HepG2 (cell line): Measurements from ENCODE around the gene ZDHHC14. TPM values are rescaled to one million over a fixed set of nuclear protein-coding genes. Genes with fewer than 3 reads are reported as not detected.

Experiments used
- ATAC-seq: fragments of 200-7000 bp; cut with Tn5 transposase; 3 replicates; pipeline ENCODE4 v1.9.1; 2020; ENCODE audit warnings: mild to moderate bottlenecking, moderate library complexity
- BruUV-seq: library from RNA; stranded (reverse); fragments of 400-500 nt; replicated peaks from 2 replicates; lab custom pipeline; 2021; lab: Mats Ljungman, UMichigan
- CTCF ChIA-PET: fragments of 300-600 bp; formaldehyde crosslinking; extraction: SDS; loops from one replicate; lab custom pipeline; 2021; ENCODE audit warnings: low total read pairs, inconsistent platforms, low intra/inter-chr PET ratio; lab: Yijun Ruan, JAX
- POLR2A ChIA-PET: fragments of 350-600 bp; sonication (Branson Sonifier 250); formaldehyde crosslinking; loops from one replicate; lab custom pipeline; 2020; ENCODE audit warnings: antibody characterized with exemption, inconsistent platforms; lab: Yijun Ruan, JAX
- DNase-seq: peaks from one replicate; pipeline ENCODE4 v3.0.0-alpha.2; 2015; ENCODE audit warnings: low spot score
- FAIRE-seq: peaks from 3 replicates; lab custom pipeline; 2011; peaks lifted over from hg19 to GRCh38; lab: Jason Lieb, UNC
- H2AFZ ChIP-seq: one replicate; pipeline ENCODE4 v1.6.1; 2011; ENCODE audit warnings: low read length, inconsistent platforms
- H3K27ac ChIP-seq: fragments of 300-600 bp; 3 replicates; pipeline ENCODE4 v1.8.0; 2011; ENCODE audit warnings: mixed run types, mild to moderate bottlenecking, mixed read lengths, low read length, inconsistent platforms; ENCODE audit not compliant: insufficient read depth; ENCODE audit errors: extremely low read length
- H3K27me3 ChIP-seq, 2 experiments: fragments of 200-600 bp in 1 of 2; 2 replicates in 1 of 2; 3 replicates in 1 of 2; pipeline versions ENCODE4 v1.6.0 to v1.8.0; 2011; ENCODE audit warnings: low read length in 2 of 2, mild to moderate bottlenecking in 2 of 2, moderate library complexity in 2 of 2, inconsistent platforms in 1 of 2; ENCODE audit not compliant: insufficient read depth in 2 of 2, control insufficient read depth in 1 of 2
- H3K36me3 ChIP-seq, 2 experiments: fragments of 200-600 bp in 1 of 2; replicated peaks in 1 of 2; 2 replicates in 1 of 2; 3 replicates in 1 of 2; pipeline versions ENCODE4 v1.5.1 to v1.8.0; 2011; ENCODE audit warnings: low read length in 2 of 2, inconsistent platforms in 1 of 2; ENCODE audit not compliant: insufficient read depth in 2 of 2, control insufficient read depth in 1 of 2
- H3K4me1 ChIP-seq: 2 replicates; pipeline ENCODE4 v1.5.1; 2012; ENCODE audit warnings: low read length, inconsistent platforms; ENCODE audit not compliant: insufficient read depth
- H3K4me2 ChIP-seq: 2 replicates; pipeline ENCODE4 v1.6.0; 2011; ENCODE audit warnings: low read depth, low read length, inconsistent platforms
- H3K4me3 ChIP-seq, 3 experiments: fragments of 200-600 bp in 1 of 3; sonication (generic), shearing (Covaris generic) in 1 of 3; replicated peaks in 1 of 3; 2 replicates each; pipeline ENCODE4 v1.5.1; 2011 to 2016; ENCODE audit warnings: low read length in 3 of 3, inconsistent platforms in 2 of 3, low read depth in 2 of 3, mild to moderate bottlenecking in 2 of 3, control low read depth in 1 of 3, mixed read lengths in 1 of 3; ENCODE audit not compliant: insufficient read depth in 1 of 3
- H3K79me2 ChIP-seq: one replicate; pipeline ENCODE4 v1.6.1; 2011; ENCODE audit warnings: low read length, inconsistent platforms; ENCODE audit not compliant: insufficient read depth
- H3K9ac ChIP-seq: 2 replicates; pipeline ENCODE4 v1.6.0; 2011; ENCODE audit warnings: mild to moderate bottlenecking, low read depth, low read length, inconsistent platforms; ENCODE audit not compliant: insufficient read depth
- H3K9me3 ChIP-seq: 2 replicates; pipeline ENCODE4 v1.5.1; 2012; ENCODE audit warnings: mild to moderate bottlenecking, low read length
- H4K20me1 ChIP-seq: 2 replicates; pipeline ENCODE4 v1.6.0; 2011; ENCODE audit warnings: inconsistent platforms, mild to moderate bottlenecking, low read length, moderate library complexity; ENCODE audit not compliant: insufficient read depth
- BRD4 ChIP-seq: sonication (generic); formaldehyde crosslinking; IDR thresholded peaks from 2 replicates; pipeline ENCODE4 v1.4.0; 2020; ENCODE audit warnings: missing genetic modification reagents
- CEBPZ ChIP-seq: IDR thresholded peaks from 2 replicates; pipeline ENCODE4 v1.6.1; 2012; ENCODE audit warnings: low read length, improper control_type of control experiment
- DNMT3B ChIP-seq: conservative IDR thresholded peaks from 2 replicates; pipeline ENCODE4 v1.6.1; 2016; ENCODE audit warnings: missing biosample characterization, control low read depth
- GLI4 ChIP-seq: sonication (generic); formaldehyde crosslinking; IDR thresholded peaks from 2 replicates; pipeline ENCODE4 v1.5.1; 2020; ENCODE audit warnings: missing genetic modification reagents, mild to moderate bottlenecking, moderate library complexity, borderline replicate concordance
- IRF1 ChIP-seq: sonication (generic); formaldehyde crosslinking; IDR thresholded peaks from 2 replicates; pipeline ENCODE4 v1.4.0; 2020; ENCODE audit warnings: low read depth, mild to moderate bottlenecking, missing genetic modification reagents
- JUNB ChIP-seq: sonication (generic); formaldehyde crosslinking; IDR thresholded peaks from 2 replicates; pipeline ENCODE4 v1.8.0; 2022; ENCODE audit warnings: missing genetic modification reagents, mild to moderate bottlenecking, borderline replicate concordance
- MIER2 ChIP-seq: IDR thresholded peaks from 2 replicates; pipeline ENCODE4 v1.6.1; 2016; ENCODE audit warnings: missing biosample characterization, missing genetic modification reagents
- RFX5 ChIP-seq: IDR thresholded peaks from 2 replicates; pipeline ENCODE4 v1.6.1; 2011; ENCODE audit warnings: low read depth, low read length, improper control_type of control experiment
- TFAP4 ChIP-seq: sonication (generic); IDR thresholded peaks from 2 replicates; pipeline ENCODE4 v1.6.1; 2016; ENCODE audit warnings: low read depth, borderline replicate concordance
- ZNF33A ChIP-seq: sonication (generic); formaldehyde crosslinking; IDR thresholded peaks from 2 replicates; pipeline ENCODE4 v1.5.1; 2020; ENCODE audit warnings: missing genetic modification reagents, mild to moderate bottlenecking, moderate library complexity, borderline replicate concordance
- ZNF414 ChIP-seq: sonication (generic); formaldehyde crosslinking; IDR thresholded peaks from 2 replicates; pipeline ENCODE4 v1.5.0; 2020; ENCODE audit warnings: missing genetic modification reagents
- ZNF629 ChIP-seq: sonication (generic); formaldehyde crosslinking; conservative IDR thresholded peaks from 2 replicates; pipeline ENCODE4 v1.5.0; 2020; ENCODE audit warnings: missing genetic modification reagents
- WGBS: methylation state at CpG from one replicate; pipeline ENCODE4 v1.1.6; 2017; ENCODE audit warnings: low lambda C conversion rate; 5-methylcytosine and 5-hydroxymethylcytosine counted together
- in situ Hi-C: cut with HindIII; loops from 2 replicates; pipeline ENCODE4 v1.10.0; 2017; ENCODE audit warnings: low pct_unique_long_range_greater_than_20kb; ENCODE audit not compliant: extremely low pct_ligation_motif_present
- intact Hi-C: fragments of 100-400 bp; cut with micrococcal nuclease; formaldehyde crosslinking; loops from one replicate; pipeline ENCODE4 v1.10.0; 2022; ENCODE audit not compliant: unreplicated experiment
- polyA plus RNA-seq, 8 experiments: library from polyadenylated mRNA; depleted of rRNA in 3 of 8; stranded (reverse) in 7 of 8; unstranded in 1 of 8; fragments of >200 nt; fragmentation: Illumina TruSeq in 4 of 8; extraction: Trizol in 4 of 8; gene quantifications; 2 replicates each; pipeline versions ENCODE4 v1.2.1 to v1.2.3, GENCODE V29; 2011 to 2016; ENCODE audit warnings: low read depth in 4 of 8, missing spikeins in 1 of 8, mixed read lengths in 1 of 8; ENCODE audit not compliant: insufficient read depth in 1 of 8
- total RNA-seq, 5 experiments: library from RNA; depleted of rRNA; stranded (reverse); fragments of >200 nt; fragmentation: Illumina TruSeq; extraction: Trizol; gene quantifications; 2 replicates each; pipeline ENCODE4 v1.2.3, GENCODE V29; 2016; ENCODE audit warnings: low read depth in 1 of 5

The ZDHHC14 gene
- total and polyA plus RNA-seq, 2 of the 13 experiments (the other 11 are each of a cell fraction or from before 2014, with no cell fraction given) = 3.7 to 9.5 TPM

DNA sequence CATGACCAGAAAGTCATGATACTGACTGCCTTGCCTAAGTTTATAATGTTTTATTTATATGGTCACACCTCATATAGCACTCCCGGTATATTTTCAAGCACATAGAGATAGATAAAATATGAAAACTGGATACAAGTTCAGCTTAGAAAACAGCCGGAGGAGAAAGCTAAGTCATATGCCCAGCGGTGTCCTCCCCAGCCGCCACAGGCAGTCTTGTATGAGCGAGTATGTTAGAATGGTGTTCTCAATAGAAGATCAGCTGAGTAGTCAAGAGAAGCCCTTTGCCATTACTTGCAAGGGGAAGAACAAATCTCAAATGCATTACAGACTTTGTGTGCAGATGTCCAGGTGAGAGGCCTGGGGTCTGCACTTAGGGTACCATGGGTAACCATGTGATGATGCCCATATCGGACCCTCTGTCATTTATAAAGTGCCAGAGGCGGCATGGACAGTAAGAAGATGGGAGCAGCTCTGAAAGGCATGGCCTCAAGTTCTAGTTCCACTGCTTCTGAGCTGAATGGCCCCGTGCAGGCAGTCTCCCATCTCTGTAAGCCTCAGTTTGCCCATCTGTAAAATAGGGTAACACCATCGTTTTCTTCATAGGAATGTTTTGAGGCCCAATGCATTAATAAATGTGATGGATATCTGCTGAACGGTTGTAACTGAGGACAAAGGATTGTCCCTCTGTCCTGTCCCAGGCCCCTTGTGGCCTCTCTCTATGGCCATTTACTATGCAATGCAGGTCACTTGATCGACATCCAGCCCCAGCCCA is 246.4 kb downstream of the ZDHHC14 start:
- Histone ChIP-seq H4K20me1 (no peaks in the 10 kb centered on the region), H3K9ac (no peak overlapping the region), H3K27ac (no peak overlapping the region), H3K27me3 (no peaks in the 10 kb centered on the region), H2AFZ (no peak overlapping the region), H3K4me2 (no peak overlapping the region), H3K79me2 (no peaks in the 10 kb centered on the region), H3K4me3 (no peak overlapping the region), H3K9me3 (no peaks in the 10 kb centered on the region), H3K36me3 (0 out of 5 replicates have a peak, but pooled peaks cover 0 to 1% of the 10 kb centered on the region in 2 experiments), H3K4me1 (no peaks in the 10 kb centered on the region)
- FAIRE-seq (no peak), DNase-seq (no peak), ATAC-seq (no peak)
- CTCF ChIA-PET = no interaction called here
- BruUV-seq = no TSS peak
- intact Hi-C loops = no loop called here
- WGBS = 86% methylated on average over 11 of the region's 11 CpGs
- in situ Hi-C loops = no loop called here
- POLR2A ChIA-PET = no interaction called here
- no peak for TF ChIP-seq ZNF414 (CRISPR knock-in tag)
- peak; percentile 87 for TF ChIP-seq ZNF629 (CRISPR knock-in tag)

DNA sequence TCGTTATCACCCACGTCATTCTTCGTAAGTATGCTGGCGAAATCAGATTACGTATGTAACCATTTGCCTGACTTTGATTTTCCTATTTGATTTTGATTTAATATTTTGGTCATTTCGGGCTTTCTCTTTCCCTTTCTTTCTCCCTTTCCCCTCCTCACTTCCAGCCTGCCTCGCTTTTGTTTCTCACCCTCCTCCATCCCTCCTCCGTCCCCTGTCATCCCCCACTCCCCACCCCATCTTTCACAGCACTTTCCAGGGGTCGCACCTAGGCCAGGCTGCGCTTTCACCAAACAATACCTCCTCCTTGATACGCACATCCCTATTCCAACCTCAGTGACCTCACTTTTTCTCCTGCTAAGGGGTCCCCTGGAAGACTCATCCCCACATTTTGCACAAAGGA is 247.5 kb downstream of the ZDHHC14 start:
- in situ Hi-C loops (no loop called here), intact Hi-C loops (no loop called here)
- DNase-seq = no peak
- CTCF ChIA-PET = no interaction called here
- Histone ChIP-seq H3K9me3 (no peaks in the 10 kb centered on the region), H3K36me3 (peaks cover 0 to 4% of the 10 kb centered on the region in 2 experiments; a peak in 1 of 5 replicates), H3K9ac (no peak overlapping the region), H2AFZ (no peak overlapping the region), H4K20me1 (no peaks in the 10 kb centered on the region), H3K4me3 (no peak overlapping the region), H3K4me2 (no peak overlapping the region), H3K79me2 (no peaks in the 10 kb centered on the region), H3K27me3 (no peaks in the 10 kb centered on the region), H3K4me1 (no peaks in the 10 kb centered on the region), H3K27ac (no peak overlapping the region)
- BruUV-seq = no TSS peak
- ATAC-seq = no peak
- FAIRE-seq = no peak
- 93% methylated on average over 11 of the region's 11 CpGs for WGBS
- POLR2A ChIA-PET = no interaction called here
- no peak for TF ChIP-seq IRF1 (CRISPR knock-in tag)
- TF ChIP-seq MIER2 (CRISPR knock-in tag) = no peak
- no peak for TF ChIP-seq DNMT3B (CRISPR knock-in tag)
- no peak for TF ChIP-seq GLI4
- TF ChIP-seq JUNB (CRISPR knock-in tag) = no peak
- TF ChIP-seq CEBPZ = no peak
- TF ChIP-seq ZNF33A (CRISPR knock-in tag) = no peak
- TF ChIP-seq BRD4 (CRISPR knock-in tag) = no peak
- no peak for TF ChIP-seq RFX5
- TF ChIP-seq TFAP4 = no peak
